ENCODE data around the gene ANK2. TPM values are rescaled to one million over a fixed set of nuclear protein-coding genes. Genes with fewer than 3 reads are reported as not detected.

Gene ANK2
- polyA plus RNA-seq, 1 donor (not counting 4 experiments of a cell fraction or from before 2014, with no cell fraction given), result 0.22 TPM

DNA sequence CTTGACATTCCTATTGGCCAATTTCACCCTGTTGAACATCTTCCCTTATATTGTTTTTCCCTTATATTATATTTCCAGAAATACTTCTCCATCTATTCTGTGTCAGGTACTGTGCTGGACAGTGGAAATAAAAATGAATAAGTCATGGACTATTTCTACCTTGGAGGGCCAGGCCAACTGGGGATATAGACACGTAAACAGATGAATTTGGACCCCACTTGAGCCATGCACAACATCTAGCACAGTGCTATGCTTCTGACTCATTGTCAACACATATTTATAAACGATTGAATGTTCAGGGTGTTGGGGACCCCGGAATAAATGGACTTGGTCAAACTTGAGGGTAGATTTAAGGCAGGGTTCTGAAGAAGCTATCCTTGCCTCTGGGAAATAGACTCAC lies 111.1 kb downstream of the ANK2 start:
- Histone ChIP-seq H3K27me3 (ENCODE audit: control insufficient read depth, extremely low read depth, insufficient read depth, low read length) (no peaks in the 10 kb centered on the region), H3K36me3 (ENCODE audit: control insufficient read depth in 2 of 2, extremely low read depth in 1 of 2, insufficient read depth in 2 of 2, low read length in 2 of 2) (no peaks in the 10 kb centered on the region), H3K79me2 (ENCODE audit: control insufficient read depth, insufficient read depth, low read length) (no peaks in the 10 kb centered on the region), H3K4me3 (ENCODE audit: control insufficient read depth in 2 of 3, extremely low read depth in 1 of 3, insufficient read depth in 2 of 3, low read depth in 1 of 3, low read length in 3 of 3) (no peak overlapping the region), H3K4me1 (ENCODE audit: control insufficient read depth, extremely low read depth, insufficient read depth, low read length) (no peaks in the 10 kb centered on the region), H3K9me3 (ENCODE audit: control insufficient read depth, low read depth, low read length) (no peaks in the 10 kb centered on the region), H3K9ac (ENCODE audit: control insufficient read depth, extremely low read depth, insufficient read depth, low read length) (no peak overlapping the region), H2AFZ (ENCODE audit: control insufficient read depth, low read length) (no peak overlapping the region), H3K27ac (ENCODE audit: control insufficient read depth, insufficient read depth, low read length) (no peak overlapping the region), H4K20me1 (ENCODE audit: control insufficient read depth, extremely low read depth, insufficient read depth, low read length) (no peaks in the 10 kb centered on the region), H3K4me2 (ENCODE audit: control insufficient read depth, extremely low read depth, insufficient read depth, low read depth, low read length) (no peak overlapping the region), H3K9me1 (ENCODE audit: control insufficient read depth, extremely low read depth, insufficient read depth, low read length) (no peaks in the 10 kb centered on the region)
- no peak for TF ChIP-seq EZH2 (IDR thresholded peaks at IDR 0.05; ENCODE audit: low read length)
- TF ChIP-seq CTCF (optimal IDR thresholded peaks at IDR 0.05 in 1 of 3, IDR thresholded peaks at IDR 0.05 in 1 of 3, conservative IDR thresholded peaks at IDR 0.05 in 1 of 3; ENCODE audit: extremely low read depth in 1 of 3, insufficient read depth in 2 of 3, low read length in 3 of 3), result no peak
- dilution Hi-C loops (cut with MboI; ENCODE audit: extremely low pct_ligation_motif_present, low sequenced_read_pairs), result no loop called here
- FAIRE-seq (no peak), DNase-seq (ENCODE audit: low read depth, low spot score) (no peak)

GRCh38 chr4:113162089-113162488 lies 112.6 kb downstream of the ANK2 start:
- no peaks in the 10 kb centered on the region for H3K9me3 ChIP-seq (ENCODE audit: control insufficient read depth, low read depth, low read length)

More at GRCh38 chr4:113162089-113162488, 112.6 kb downstream of the ANK2 start:
- Histone ChIP-seq H4K20me1 (ENCODE audit: control insufficient read depth, extremely low read depth, insufficient read depth, low read length) (no peaks in the 10 kb centered on the region), H3K79me2 (ENCODE audit: control insufficient read depth, insufficient read depth, low read length) (no peaks in the 10 kb centered on the region), H3K4me3 (ENCODE audit: control insufficient read depth in 2 of 3, extremely low read depth in 1 of 3, insufficient read depth in 2 of 3, low read depth in 1 of 3, low read length in 3 of 3) (no peak overlapping the region), H3K4me1 (ENCODE audit: control insufficient read depth, extremely low read depth, insufficient read depth, low read length) (no peaks in the 10 kb centered on the region), H3K9ac (ENCODE audit: control insufficient read depth, extremely low read depth, insufficient read depth, low read length) (no peak overlapping the region), H3K36me3 (ENCODE audit: control insufficient read depth in 2 of 2, extremely low read depth in 1 of 2, insufficient read depth in 2 of 2, low read length in 2 of 2) (no peaks in the 10 kb centered on the region), H2AFZ (ENCODE audit: control insufficient read depth, low read length) (no peak overlapping the region), H3K27me3 (ENCODE audit: control insufficient read depth, extremely low read depth, insufficient read depth, low read length) (no peaks in the 10 kb centered on the region), H3K27ac (ENCODE audit: control insufficient read depth, insufficient read depth, low read length) (no peak overlapping the region), H3K4me2 (ENCODE audit: control insufficient read depth, extremely low read depth, insufficient read depth, low read depth, low read length) (no peak overlapping the region), H3K9me1 (ENCODE audit: control insufficient read depth, extremely low read depth, insufficient read depth, low read length) (no peaks in the 10 kb centered on the region)
- dilution Hi-C loops (cut with MboI; ENCODE audit: extremely low pct_ligation_motif_present, low sequenced_read_pairs), result no loop called here
- DNase-seq (ENCODE audit: low read depth, low spot score) (no peak), FAIRE-seq (no peak)
- TF ChIP-seq EZH2 (IDR thresholded peaks at IDR 0.05; ENCODE audit: low read length) (no peak), CTCF (optimal IDR thresholded peaks at IDR 0.05 in 1 of 3, IDR thresholded peaks at IDR 0.05 in 1 of 3, conservative IDR thresholded peaks at IDR 0.05 in 1 of 3; ENCODE audit: extremely low read depth in 1 of 3, insufficient read depth in 2 of 3, low read length in 3 of 3) (no peak)
